ENCODE data around the gene ZNF467. TPM values are rescaled to one million over a fixed set of nuclear protein-coding genes. Genes with fewer than 3 reads are reported as not detected.

ZNF467 gene
- total and polyA plus RNA-seq, 2 of the 8 experiments (the other 6 are each of a cell fraction or from before 2014, with no cell fraction given), result 0.50 to 0.51 TPM

GRCh38 chr7:149728491-149729375 lies 44.7 kb downstream of the ZNF467 start (continued):
- TF ChIP-seq SRF (IDR thresholded peaks at IDR 0.05; ENCODE audit: low read depth, low read length), result no peak
- no peak for TF ChIP-seq ASH2L (IDR thresholded peaks at IDR 0.05; ENCODE audit: low read length)
- no peak for TF ChIP-seq TCF12 (IDR thresholded peaks at IDR 0.05; ENCODE audit: low read depth, low read length)
- TF ChIP-seq POLR2AphosphoS5 (IDR thresholded peaks at IDR 0.05; ENCODE audit: low read depth, low read length), result no peak
- TF ChIP-seq POLR2A (IDR thresholded peaks at IDR 0.05; ENCODE audit: control extremely low read depth in 1 of 2, low read depth in 2 of 2, low read length in 2 of 2), result no peak
- TF ChIP-seq POU5F1 (IDR thresholded peaks at IDR 0.05; ENCODE audit: low read depth, low read length), result no peak

Measured in H1 (cell line).